Inflammatory macrophage treated with lipopolysaccharide for 4 hours (primary cell): ENCODE data around the gene SMCO3.

Experiments
- DNase-seq: peaks from one replicate; pipeline ENCODE4 v3.0.0-alpha.2; 2020

SMCO3 gene

GRCh38 chr12:14826491-14826890 is 12.5 kb upstream of the SMCO3 start:
- no peak for DNase-seq

- DNase-seq, result no peak
Observed at GRCh38 chr12:14825256-14825655, 11.3 kb upstream of the SMCO3 start.

DNA sequence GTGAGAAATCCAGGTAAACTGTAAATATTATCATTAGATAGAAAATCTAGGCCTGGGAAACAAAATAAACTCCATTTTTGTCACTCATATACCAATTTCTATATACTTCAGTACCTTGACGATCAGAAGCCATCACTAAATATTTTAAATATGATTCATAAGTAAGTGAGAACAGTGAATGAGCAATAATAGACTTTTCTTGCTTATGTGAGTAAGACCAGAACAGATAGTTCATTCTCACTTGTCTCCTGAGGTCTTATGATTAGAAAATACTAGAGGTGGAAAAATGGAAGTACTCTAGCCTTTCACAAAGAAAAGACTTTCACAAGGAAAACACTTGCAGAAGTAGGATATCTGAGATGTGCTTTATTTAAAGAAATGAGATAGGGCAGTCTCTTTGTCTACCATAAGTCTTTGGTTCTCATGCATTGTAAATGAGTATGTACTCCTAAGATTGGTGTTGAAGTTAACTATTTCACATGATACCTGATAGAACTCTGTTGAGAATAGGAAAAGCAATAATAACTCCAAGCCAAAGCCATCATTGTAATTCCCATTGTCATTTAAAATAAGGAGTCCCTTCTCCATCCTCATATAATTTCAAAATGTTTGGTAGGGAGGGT is 10.1 kb upstream of the SMCO3 start:
- DNase-seq, result no peak

- no peak for DNase-seq
Observed at GRCh38 chr12:14811486-14811885, 2.5 kb downstream of the SMCO3 start.

GRCh38 chr12:14810953-14811483 is 3.0 kb downstream of the SMCO3 start:
- no peak for DNase-seq

DNA sequence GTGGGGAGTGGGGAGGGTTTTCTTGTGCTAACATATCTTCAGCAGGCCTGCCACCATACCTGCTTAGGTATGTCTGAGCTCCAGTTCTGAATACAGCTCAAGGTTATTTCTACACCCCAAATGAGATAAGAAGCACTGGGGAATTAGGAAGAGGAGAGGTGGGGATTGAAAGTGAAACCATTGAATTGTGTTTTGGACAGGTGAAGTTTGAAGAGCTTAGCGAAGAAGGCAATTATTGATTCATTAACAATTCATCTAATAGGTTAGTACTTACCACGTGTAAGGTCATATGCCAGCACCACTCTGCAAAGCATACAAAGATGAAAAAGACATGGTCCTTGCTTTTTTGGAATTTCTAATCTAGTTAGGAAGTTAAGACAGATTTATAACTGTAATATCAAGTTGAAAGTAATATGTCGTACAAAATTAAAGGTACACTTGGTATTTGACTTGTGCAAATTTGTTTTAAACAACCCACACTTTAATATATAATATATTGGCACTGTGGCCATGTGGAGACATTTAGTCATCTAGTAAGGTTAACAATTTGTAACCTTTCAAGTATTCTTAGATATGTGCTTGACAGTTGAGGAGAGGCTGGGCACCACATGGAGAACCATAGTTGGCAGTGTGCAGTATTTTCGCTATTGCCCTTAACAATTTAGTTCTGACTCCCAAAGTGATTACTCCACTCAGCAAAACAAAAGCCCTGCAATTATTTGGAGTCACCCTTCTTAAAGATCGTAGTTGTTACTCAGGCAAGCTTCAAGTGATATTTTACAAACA is 3.6 kb downstream of the SMCO3 start:
- no peak for DNase-seq

GRCh38 chr12:14803830-14804160 is 10.2 kb downstream of the SMCO3 start:
- no peak for DNase-seq

GRCh38 chr12:14803011-14803829 is 10.8 kb downstream of the SMCO3 start, which contains the start of the genes C12orf60 and WBP11:
TSS of gene C12orf60 (plus strand) at chr12:14803670. CDS start at chr12:14822936, 19,266 bp downstream.
TSS of gene WBP11 (minus strand) at chr12:14803478. CDS start at chr12:14801383, 2,095 bp downstream.
- peak; percentile 100 for DNase-seq

- no peak for DNase-seq
Observed at GRCh38 chr12:14802721-14803010, 11.3 kb downstream of the SMCO3 start.

- DNase-seq, result no peak
Observed at GRCh38 chr12:14802247-14802646, 11.7 kb downstream of the SMCO3 start.

DNA sequence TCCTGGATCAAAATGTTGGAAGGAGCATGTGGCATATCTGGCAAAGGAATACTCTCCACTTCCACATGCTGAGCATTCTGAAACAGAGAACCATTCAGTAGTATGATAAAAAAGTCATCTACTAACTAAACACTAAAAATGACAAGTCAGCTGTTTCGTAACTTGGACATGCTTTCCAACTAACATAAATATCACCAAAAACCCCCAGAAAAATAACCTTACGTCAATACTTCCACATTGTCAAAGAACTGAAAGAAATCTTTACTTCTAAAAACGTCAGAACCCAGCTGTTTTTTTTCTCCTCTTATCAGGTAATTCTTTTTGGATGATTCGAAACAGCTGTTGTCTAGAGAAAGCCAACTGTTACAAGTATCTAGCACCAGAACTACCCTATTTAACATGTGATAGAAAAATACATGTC is 18.9 kb downstream of the SMCO3 start:
- DNase-seq, result peak; percentile 49

GRCh38 chr12:14785568-14785967 is 28.4 kb downstream of the SMCO3 start:
- DNase-seq, result no peak

DNA sequence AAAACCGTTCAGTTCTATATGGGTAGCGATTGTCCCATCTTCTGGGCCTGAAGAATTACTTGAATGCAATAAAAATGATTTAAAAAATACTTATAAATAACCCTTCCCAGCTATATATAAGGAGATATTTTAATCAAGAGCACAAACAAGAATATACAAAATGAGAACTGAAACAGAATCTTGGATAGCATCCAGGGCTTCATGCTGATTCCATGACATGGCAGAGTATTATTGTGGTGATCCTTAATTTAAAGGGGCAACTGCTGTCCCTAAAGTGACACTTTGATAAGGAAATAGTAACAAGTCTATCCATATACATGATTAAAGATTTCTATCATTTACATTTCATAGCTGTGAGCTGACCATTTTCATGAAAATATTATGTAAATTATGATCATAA is 29.5 kb downstream of the SMCO3 start:
- DNase-seq, result no peak

- DNase-seq, result no peak
Observed at GRCh38 chr12:14782756-14783155, 31.2 kb downstream of the SMCO3 start.

DNA sequence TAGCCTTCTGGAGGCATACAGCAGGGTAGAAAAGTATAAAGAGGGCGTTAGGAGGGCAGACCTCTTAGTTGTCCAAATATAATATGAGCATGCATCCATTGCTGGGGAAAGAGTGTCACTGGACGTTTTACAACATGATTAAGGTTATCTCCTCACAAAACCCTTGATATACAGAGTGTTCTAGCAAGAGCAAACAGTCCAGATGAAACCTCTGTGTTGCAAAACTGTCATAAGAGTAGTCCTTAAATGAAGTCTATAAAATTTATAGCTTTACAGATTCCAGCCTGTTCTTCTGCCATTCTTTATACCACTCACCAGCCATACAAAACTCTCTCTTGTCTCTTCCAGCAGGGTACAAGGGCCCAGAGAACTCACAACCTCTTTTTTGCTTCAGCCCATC is 32.4 kb downstream of the SMCO3 start:
- DNase-seq, result no peak

DNA sequence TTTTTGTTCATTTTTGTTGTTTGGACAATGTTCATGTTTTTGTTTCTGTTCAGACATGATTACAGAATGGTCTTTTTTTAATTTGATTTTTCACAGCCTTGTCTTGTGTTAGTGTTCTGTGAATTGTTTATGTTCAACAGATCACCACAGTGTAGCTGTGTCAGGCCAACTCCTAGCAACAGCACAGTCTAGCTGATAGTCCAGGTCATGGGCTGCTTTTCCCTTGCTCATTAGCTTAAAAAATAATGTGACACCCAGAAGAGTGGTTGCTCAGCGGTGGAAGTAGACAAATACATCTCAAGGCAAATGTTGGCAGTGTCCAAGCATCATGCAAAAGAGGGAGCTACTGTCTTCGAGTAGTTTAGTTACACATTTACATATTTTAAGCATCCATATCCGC is 33.1 kb downstream of the SMCO3 start:
- DNase-seq, result no peak

DNA sequence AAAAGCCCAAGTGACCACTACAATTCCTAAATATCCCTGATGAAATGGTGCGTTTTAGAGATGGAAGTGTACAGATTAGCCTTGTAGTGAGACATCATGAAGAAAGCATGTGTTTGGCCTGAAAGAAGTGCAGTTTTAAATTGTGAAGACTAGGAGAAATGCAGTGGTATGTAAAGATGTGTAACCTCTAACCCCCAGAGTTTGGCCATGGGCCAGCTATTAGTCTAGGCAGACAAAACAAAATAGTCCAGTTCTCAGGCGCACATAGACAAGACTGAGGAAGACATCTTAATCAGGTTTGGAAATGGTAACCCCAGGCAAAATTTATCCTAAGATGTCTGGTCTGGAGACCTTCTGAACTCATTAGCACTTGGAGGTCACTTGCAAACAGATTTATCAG is 34.1 kb downstream of the SMCO3 start:
- no peak for DNase-seq

- no peak for DNase-seq
Observed at GRCh38 chr12:14777271-14777670, 36.7 kb downstream of the SMCO3 start.

GRCh38 chr12:14776236-14776961 is 37.6 kb downstream of the SMCO3 start:
- DNase-seq, result peak; percentile 10

DNA sequence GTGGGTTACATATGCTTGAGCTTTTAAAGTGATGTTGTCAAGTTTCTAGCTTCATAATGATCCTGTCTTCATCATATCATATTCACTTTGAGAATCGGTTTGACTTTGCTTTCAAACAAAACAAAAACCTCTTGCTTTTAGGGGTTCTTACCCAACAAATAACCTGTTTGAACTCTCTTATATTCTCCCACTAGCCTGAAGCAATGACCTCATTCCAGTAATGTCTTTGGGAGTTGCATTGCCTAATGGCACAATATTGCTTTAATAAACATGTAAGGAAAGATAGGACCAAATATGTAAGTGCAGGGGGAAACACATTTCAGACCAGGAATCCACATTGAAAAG is 38.4 kb downstream of the SMCO3 start:
- DNase-seq, result peak; percentile 44

GRCh38 chr12:14774906-14775635 is 38.9 kb downstream of the SMCO3 start:
- peak; percentile 61 for DNase-seq
